AG04450 (cell line): ENCODE results near the gene DXO. TPM values are rescaled to one million over a fixed set of nuclear protein-coding genes. Genes with fewer than 3 reads are reported as not detected.

ENCODE experiments used
- CTCF ChIA-PET: fragments of 300-600, 350-600 bp; formaldehyde crosslinking; extraction: SDS; loops from one replicate; lab custom pipeline; 2022; ENCODE audit warnings: antibody characterized with exemption, inconsistent platforms; lab: Charles Lee
- POLR2A ChIA-PET: fragments of 350-600 bp; formaldehyde crosslinking; extraction: SDS; loops from one replicate; lab custom pipeline; 2021; ENCODE audit warnings: antibody characterized with exemption, inconsistent platforms; lab: Yijun Ruan, JAX
- DNase-seq: peaks from one replicate; pipeline ENCODE4 v3.0.0-alpha.2; 2011; ENCODE audit warnings: low read depth, low spot score
- H3K27ac ChIP-seq: one replicate; pipeline ENCODE4 v1.5.1; 2012; ENCODE audit warnings: low read depth, low read length, control low read depth
- H3K27me3 ChIP-seq: one replicate; pipeline ENCODE4 v1.6.0; 2012; ENCODE audit warnings: low read length; ENCODE audit not compliant: control insufficient read depth, insufficient read depth
- H3K4me3 ChIP-seq: 2 replicates; pipeline ENCODE4 v1.5.1; 2011; ENCODE audit warnings: mild to moderate bottlenecking, low read depth, low read length, control low read depth
- H3K9me3 ChIP-seq: 2 replicates; pipeline ENCODE4 v1.5.1; 2012; ENCODE audit warnings: low read length; ENCODE audit not compliant: control insufficient read depth, insufficient read depth
- polyA plus RNA-seq: library from polyadenylated mRNA; depleted of rRNA; stranded (reverse); fragments of >200 nt; gene quantifications from 2 replicates; pipeline ENCODE4 v1.2.3, GENCODE V29; 2011
- TF ChIP-seq, protein P1 (sequence below): IDR thresholded peaks from 2 replicates; pipeline ENCODE4 v1.5.1; 2011; ENCODE audit warnings: low read depth, low read length, control low read depth, inconsistent platforms

The DXO gene
- polyA plus RNA-seq, 1 experiment = 11.4 TPM

- Histone ChIP-seq H3K27ac (no peak overlapping the region), H3K27me3 (no peaks in the 10 kb centered on the region), H3K4me3 (no peak overlapping the region), H3K9me3 (no peaks in the 10 kb centered on the region)
- POLR2A ChIA-PET = no interaction called here
- DNase-seq = no peak
- TF ChIP-seq, protein P1, sequence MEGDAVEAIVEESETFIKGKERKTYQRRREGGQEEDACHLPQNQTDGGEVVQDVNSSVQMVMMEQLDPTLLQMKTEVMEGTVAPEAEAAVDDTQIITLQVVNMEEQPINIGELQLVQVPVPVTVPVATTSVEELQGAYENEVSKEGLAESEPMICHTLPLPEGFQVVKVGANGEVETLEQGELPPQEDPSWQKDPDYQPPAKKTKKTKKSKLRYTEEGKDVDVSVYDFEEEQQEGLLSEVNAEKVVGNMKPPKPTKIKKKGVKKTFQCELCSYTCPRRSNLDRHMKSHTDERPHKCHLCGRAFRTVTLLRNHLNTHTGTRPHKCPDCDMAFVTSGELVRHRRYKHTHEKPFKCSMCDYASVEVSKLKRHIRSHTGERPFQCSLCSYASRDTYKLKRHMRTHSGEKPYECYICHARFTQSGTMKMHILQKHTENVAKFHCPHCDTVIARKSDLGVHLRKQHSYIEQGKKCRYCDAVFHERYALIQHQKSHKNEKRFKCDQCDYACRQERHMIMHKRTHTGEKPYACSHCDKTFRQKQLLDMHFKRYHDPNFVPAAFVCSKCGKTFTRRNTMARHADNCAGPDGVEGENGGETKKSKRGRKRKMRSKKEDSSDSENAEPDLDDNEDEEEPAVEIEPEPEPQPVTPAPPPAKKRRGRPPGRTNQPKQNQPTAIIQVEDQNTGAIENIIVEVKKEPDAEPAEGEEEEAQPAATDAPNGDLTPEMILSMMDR = no peak
- CTCF ChIA-PET = interaction anchor here (1.4 kb wide), 1 partner anchor 11 kb away, joined by 7 read pairs; no protein-coding TSS in a partner anchor
Observed at GRCh38 chr6:31963921-31964320, 8.0 kb downstream of the DXO start.

DNA sequence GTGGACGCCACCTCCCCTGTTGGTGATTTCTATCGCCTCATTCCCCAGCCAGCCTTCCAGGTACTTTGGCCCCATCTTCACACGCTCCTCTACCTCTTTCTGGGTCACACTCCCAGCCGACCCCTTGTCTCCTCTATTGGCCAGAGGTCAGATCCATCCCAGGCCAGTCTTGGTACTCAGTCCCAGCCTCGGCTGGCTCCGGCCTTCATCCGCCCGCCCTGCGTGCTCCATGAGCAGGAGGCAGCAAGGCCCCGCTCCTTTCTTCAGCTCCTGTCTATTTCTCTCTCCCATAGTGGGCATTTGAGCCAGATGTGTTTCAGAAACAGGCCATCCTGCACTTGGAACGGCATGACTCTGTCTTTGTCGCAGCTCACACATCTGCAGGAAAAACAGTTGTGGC lies 10.3 kb downstream of the DXO start:
- ChIA-PET POLR2A (no interaction called here), CTCF (interaction anchor here (0.5 kb wide), 1 partner anchor 137 kb away, joined by 5 read pairs; no protein-coding TSS in a partner anchor)

DNA sequence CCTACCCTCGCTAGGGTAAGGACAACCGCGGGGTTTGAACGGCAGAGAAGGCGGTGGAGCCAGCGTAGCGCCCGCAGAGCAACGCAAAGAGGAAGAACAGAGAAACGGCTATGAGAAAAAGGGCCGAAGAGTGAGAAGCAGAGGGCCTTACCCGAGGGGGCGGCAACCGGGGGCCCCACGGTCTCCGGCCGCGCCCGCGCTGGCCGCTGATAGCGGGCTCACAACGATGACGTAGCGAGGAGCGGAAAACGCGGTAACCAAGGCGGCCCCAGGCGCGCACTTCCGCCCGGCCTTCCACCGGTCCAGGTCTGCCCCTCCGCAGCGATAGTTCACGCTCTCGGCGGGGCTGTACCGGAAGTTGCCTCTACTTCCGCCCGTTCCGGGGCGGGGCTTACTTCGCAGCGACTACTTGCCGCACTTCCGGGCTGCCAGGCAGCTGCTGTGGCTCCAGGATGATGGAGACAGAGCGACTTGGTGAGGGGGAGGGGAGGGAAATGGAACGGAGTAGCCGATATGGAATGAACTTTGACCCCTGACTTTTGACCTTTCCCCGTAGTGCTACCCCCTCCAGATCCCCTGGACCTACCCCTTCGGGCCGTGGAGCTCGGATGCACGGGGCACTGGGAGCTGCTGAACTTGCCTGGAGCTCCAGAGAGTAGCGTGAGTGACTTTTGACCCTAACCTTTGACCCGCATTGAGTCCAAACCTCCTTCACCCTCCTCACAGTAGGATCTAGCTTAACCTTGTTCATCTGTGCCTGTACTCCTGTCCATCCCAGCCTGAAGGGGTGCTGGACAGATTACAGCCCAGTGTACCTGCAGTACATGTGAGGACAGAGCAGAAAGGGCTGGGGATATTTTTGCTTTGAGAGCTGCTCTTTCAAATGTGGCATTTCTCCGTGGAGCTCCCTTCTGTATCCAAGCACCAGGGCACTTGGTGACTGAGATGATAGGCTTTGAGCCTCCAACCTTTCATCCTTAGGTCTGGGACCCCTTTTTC lies 12.9 kb downstream of the DXO start, which contains the start of the genes NELFE and SKIC2:
NELFE (minus strand) TSS at position 231 of the 999 bp plus-strand sequence. CDS start 525 bp downstream, outside the sequence.
SKIC2 (plus strand) TSS at position 435 of the 999 bp plus-strand sequence; CDS start at position 453, 18 bp downstream.
- Histone ChIP-seq H3K27me3 (no peaks in the 10 kb centered on the region), H3K9me3 (no peaks in the 10 kb centered on the region), H3K4me3 (peak within 1 kb of the TSS; percentile 100), H3K27ac (peak within 1 kb of the TSS; percentile 52)
- ChIA-PET POLR2A (interaction anchor here (0.6 to 2.5 kb wide), 5 partner anchors 10 to 50 kb away, joined by 3 to 10 read pairs (median 4); partner anchors contain the start of gene DXO), CTCF (interaction anchor here (0.5 to 1.6 kb wide), 4 partner anchors 9 to 236 kb away, joined by 4 to 8 read pairs (median 4); no protein-coding TSS in a partner anchor)
- DNase-seq = peak; percentile 93
- TF ChIP-seq, protein P1 = no peak

More for the DNA sequence above, 10.3 kb downstream of the DXO start:
- H3K27ac ChIP-seq = no peak overlapping the region
- no peak overlapping the region for H3K4me3 ChIP-seq
- no peaks in the 10 kb centered on the region for H3K9me3 ChIP-seq
- no peaks in the 10 kb centered on the region for H3K27me3 ChIP-seq
- no peak for DNase-seq
- TF ChIP-seq, protein P1 = no peak

DNA sequence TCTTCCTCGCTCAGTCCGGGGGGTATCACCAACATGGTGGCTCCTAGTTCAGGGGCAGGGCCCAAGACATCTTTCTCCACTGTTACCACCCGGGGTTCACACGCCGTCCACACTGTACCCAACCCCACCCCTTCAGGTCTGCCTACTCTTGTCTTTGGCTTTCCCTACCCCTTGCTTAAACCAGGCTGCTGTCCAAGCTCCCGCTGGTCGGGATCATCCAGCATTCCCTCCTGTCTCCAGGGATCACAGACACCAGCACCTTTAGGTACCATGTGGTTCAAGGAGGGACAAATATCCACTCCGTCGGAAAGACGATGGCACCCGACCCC lies 13.6 kb downstream of the DXO start:
- Histone ChIP-seq H3K27ac (peak overlapping the region; percentile 52), H3K4me3 (peak overlapping the region; percentile 100), H3K27me3 (no peaks in the 10 kb centered on the region), H3K9me3 (no peaks in the 10 kb centered on the region)
- TF ChIP-seq, protein P1 = no peak
- POLR2A ChIA-PET = interaction anchor here (0.6 to 2.5 kb wide), 4 partner anchors 13 to 61 kb away, joined by 3 to 10 read pairs (median 4); partner anchors contain the start of genes DXO and EHMT2
- DNase-seq = no peak
- CTCF ChIA-PET = interaction anchor here (1.5 to 1.6 kb wide), 2 partner anchors 9 to 69 kb away, joined by 4 to 8 read pairs; no protein-coding TSS in a partner anchor
